SK-N-MC (cell line): ENCODE measurements around the gene TOX2.

Experiments used
- EZH2 ChIP-seq: fragments of 200-600 bp; sonication (generic); IDR thresholded peaks from one replicate; pipeline ENCODE4 v1.6.1; 2017; ENCODE audit warnings: antibody characterized with exemption
- POLR2AphosphoS5 ChIP-seq: IDR thresholded peaks from 2 replicates; pipeline ENCODE4 v1.6.1; 2012; ENCODE audit warnings: mild to moderate bottlenecking, low read depth, low read length, borderline replicate concordance

- TF ChIP-seq EZH2, result no peak
- TF ChIP-seq POLR2AphosphoS5, result no peak
Observed at GRCh38 chr20:44028003-44028730, 113.5 kb downstream of the TOX2 start.
